HEK293 (cell line): Measurements from ENCODE around the gene DDX31.
"Not testable (repeated sequence)": the region's sequence is repeated elsewhere in the genome, so short reads cannot be mapped to it uniquely, and the experiment has no call there.

Experiments
- CTCF ChIA-PET: fragments of 350-600 bp; formaldehyde crosslinking; extraction: SDS; loops from one replicate; lab custom pipeline; 2021; ENCODE audit warnings: antibody characterized with exemption; lab: Yijun Ruan, JAX
- POLR2A ChIA-PET: fragments of 300-600 bp; formaldehyde crosslinking; extraction: SDS; loops from one replicate; lab custom pipeline; 2020; ENCODE audit warnings: antibody characterized with exemption, inconsistent platforms; lab: Yijun Ruan, JAX
- H3K27ac ChIP-seq: fragments of 200-500 bp; sonication (Bioruptor generic); 2 replicates; pipeline ENCODE4 v1.5.1; 2014; ENCODE audit warnings: low read depth, low read length, control low read depth, inconsistent platforms; ENCODE audit errors: extremely low read depth
- H3K36me3 ChIP-seq, 2 experiments: fragments of 200-500 bp in 1 of 2; sonication (Bioruptor generic) in 1 of 2; 1 replicate in 1 of 2; 2 replicates in 1 of 2; pipeline ENCODE4 v1.5.1; 2014 to 2017; ENCODE audit warnings: inconsistent platforms in 2 of 2, low read length in 2 of 2; ENCODE audit not compliant: control insufficient read depth in 2 of 2, insufficient read depth in 1 of 2
- H3K4me1 ChIP-seq: fragments of 200-500 bp; sonication (Bioruptor generic); 2 replicates; pipeline ENCODE4 v1.5.1; 2014; ENCODE audit warnings: mild to moderate bottlenecking, low read length, inconsistent platforms; ENCODE audit not compliant: control insufficient read depth, insufficient read depth
- H3K4me3 ChIP-seq: 2 replicates; pipeline ENCODE4 v1.5.1; 2011; ENCODE audit warnings: low read depth, mild to moderate bottlenecking, control low read depth, low read length, moderate library complexity
- H3K9me3 ChIP-seq: fragments of 200-500 bp; sonication (Bioruptor generic); 2 replicates; pipeline ENCODE4 v1.5.1; 2014; ENCODE audit warnings: low read depth, low read length, inconsistent platforms; ENCODE audit not compliant: control insufficient read depth, insufficient read depth
- FEZF1 ChIP-seq: fragments of 450-650 bp; formaldehyde crosslinking; IDR thresholded peaks from 2 replicates; pipeline ENCODE4 v1.5.1; 2016; ENCODE audit warnings: missing biosample characterization, missing genetic modification characterization
- GLIS1 ChIP-seq: fragments of 450-650 bp; formaldehyde crosslinking; IDR thresholded peaks from 2 replicates; pipeline ENCODE4 v1.5.1; 2016; ENCODE audit warnings: missing biosample characterization, missing genetic modification characterization
- KLF1 ChIP-seq: fragments of 450-650 bp; formaldehyde crosslinking; IDR thresholded peaks from 2 replicates; pipeline ENCODE4 v1.5.1; 2016; ENCODE audit warnings: missing biosample characterization, missing genetic modification characterization
- KLF7 ChIP-seq: fragments of 450-650 bp; formaldehyde crosslinking; IDR thresholded peaks from 2 replicates; pipeline ENCODE4 v1.5.1; 2016; ENCODE audit warnings: missing biosample characterization, missing genetic modification characterization, borderline replicate concordance
- KLF9 ChIP-seq: fragments of 450-650 bp; formaldehyde crosslinking; IDR thresholded peaks from 2 replicates; pipeline ENCODE4 v1.5.1; 2016; ENCODE audit warnings: missing biosample characterization, missing genetic modification characterization, low read depth
- PRDM4 ChIP-seq: fragments of 450-650 bp; formaldehyde crosslinking; IDR thresholded peaks from 2 replicates; pipeline ENCODE4 v1.5.1; 2017; ENCODE audit warnings: missing biosample characterization, missing genetic modification characterization
- ZNF335 ChIP-seq: fragments of 450-650 bp; formaldehyde crosslinking; conservative IDR thresholded peaks from 2 replicates; pipeline ENCODE4 v1.5.1; 2016; ENCODE audit warnings: missing biosample characterization, missing genetic modification characterization
- ZNF645 ChIP-seq: fragments of 450-650 bp; formaldehyde crosslinking; IDR thresholded peaks from 2 replicates; pipeline ENCODE4; 2016; ENCODE audit warnings: missing biosample characterization, missing genetic modification characterization
- ZXDB ChIP-seq: fragments of 450-650 bp; formaldehyde crosslinking; IDR thresholded peaks from 2 replicates; pipeline ENCODE4 v1.5.1; 2016; ENCODE audit warnings: missing biosample characterization, missing genetic modification characterization
- TF ChIP-seq, protein P1 (sequence below): fragments of 450-650 bp; formaldehyde crosslinking; conservative IDR thresholded peaks from 2 replicates; pipeline ENCODE4 v1.5.1; 2016; ENCODE audit warnings: low read depth, missing biosample characterization, missing genetic modification characterization

DDX31 gene

GRCh38 chr9:132718381-132718928, 48.7 kb upstream of the DDX31 start:
- TF ChIP-seq GLIS1 (tag by site-specific recombination): peak; percentile 90
- 0 out of 2 replicates have a peak, but pooled peaks have one; percentile 16 for TF ChIP-seq FEZF1
- peak; percentile 13; the same call in 1 of the 2 replicates for TF ChIP-seq KLF7
- peak; percentile 45 for TF ChIP-seq KLF1 (tag by site-specific recombination)
- 0 out of 2 replicates have a peak, but pooled peaks have one; percentile 8 for TF ChIP-seq ZNF335 (tag by site-specific recombination)
- TF ChIP-seq KLF9 (tag by site-specific recombination): peak; percentile 47; the same call in 1 of the 2 replicates
- peak; percentile 61 for TF ChIP-seq ZXDB (tag by site-specific recombination)
- 0 out of 2 replicates have a peak, but pooled peaks have one; percentile 16 for TF ChIP-seq PRDM4 (tag by site-specific recombination)
- H3K27ac ChIP-seq, H3K4me1 ChIP-seq, H3K36me3 ChIP-seq, POLR2A ChIA-PET, H3K4me3 ChIP-seq, H3K9me3 ChIP-seq: not testable (repeated sequence)
- CTCF ChIA-PET: interaction anchor here (0.5 to 1.0 kb wide), 2 partner anchors 9 to 211 kb away, joined by 3 to 4 read pairs; no protein-coding TSS in a partner anchor

- POLR2A ChIA-PET: no interaction called here
Measured at GRCh38 chr9:132717326-132717945, 47.7 kb upstream of the DDX31 start.

More at GRCh38 chr9:132717326-132717945, 47.7 kb upstream of the DDX31 start:
- Histone ChIP-seq H3K27ac (no peak overlapping the region), H3K4me3 (no peak overlapping the region), H3K36me3 (no peaks in the 10 kb centered on the region), H3K4me1 (no peaks in the 10 kb centered on the region), H3K9me3 (no peaks in the 10 kb centered on the region)
- no peak for TF ChIP-seq ZNF645
- peak; percentile 31; the same call in 1 of the 2 replicates for TF ChIP-seq GLIS1 (tag by site-specific recombination)
- TF ChIP-seq, protein P1, sequence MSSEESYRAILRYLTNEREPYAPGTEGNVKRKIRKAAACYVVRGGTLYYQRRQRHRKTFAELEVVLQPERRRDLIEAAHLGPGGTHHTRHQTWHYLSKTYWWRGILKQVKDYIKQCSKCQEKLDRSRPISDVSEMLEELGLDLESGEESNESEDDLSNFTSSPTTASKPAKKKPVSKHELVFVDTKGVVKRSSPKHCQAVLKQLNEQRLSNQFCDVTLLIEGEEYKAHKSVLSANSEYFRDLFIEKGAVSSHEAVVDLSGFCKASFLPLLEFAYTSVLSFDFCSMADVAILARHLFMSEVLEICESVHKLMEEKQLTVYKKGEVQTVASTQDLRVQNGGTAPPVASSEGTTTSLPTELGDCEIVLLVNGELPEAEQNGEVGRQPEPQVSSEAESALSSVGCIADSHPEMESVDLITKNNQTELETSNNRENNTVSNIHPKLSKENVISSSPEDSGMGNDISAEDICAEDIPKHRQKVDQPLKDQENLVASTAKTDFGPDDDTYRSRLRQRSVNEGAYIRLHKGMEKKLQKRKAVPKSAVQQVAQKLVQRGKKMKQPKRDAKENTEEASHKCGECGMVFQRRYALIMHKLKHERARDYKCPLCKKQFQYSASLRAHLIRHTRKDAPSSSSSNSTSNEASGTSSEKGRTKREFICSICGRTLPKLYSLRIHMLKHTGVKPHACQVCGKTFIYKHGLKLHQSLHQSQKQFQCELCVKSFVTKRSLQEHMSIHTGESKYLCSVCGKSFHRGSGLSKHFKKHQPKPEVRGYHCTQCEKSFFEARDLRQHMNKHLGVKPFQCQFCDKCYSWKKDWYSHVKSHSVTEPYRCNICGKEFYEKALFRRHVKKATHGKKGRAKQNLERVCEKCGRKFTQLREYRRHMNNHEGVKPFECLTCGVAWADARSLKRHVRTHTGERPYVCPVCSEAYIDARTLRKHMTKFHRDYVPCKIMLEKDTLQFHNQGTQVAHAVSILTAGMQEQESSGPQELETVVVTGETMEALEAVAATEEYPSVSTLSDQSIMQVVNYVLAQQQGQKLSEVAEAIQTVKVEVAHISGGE (tag by site-specific recombination): no peak
- peak; percentile 28; the same call in 1 of the 2 replicates for TF ChIP-seq ZNF335 (tag by site-specific recombination)
- CTCF ChIA-PET: interaction anchor here (0.5 to 1.0 kb wide), 2 partner anchors 10 to 49 kb away, joined by 3 read pairs; no protein-coding TSS in a partner anchor
